Upper lobe of right lung (tissue), 1 donor: ENCODE data around the gene CLRN2. TPM values are rescaled to one million over a fixed set of nuclear protein-coding genes. Genes with fewer than 3 reads are reported as not detected.

ENCODE experiments used
- ATAC-seq: fragments of 200-7000 bp; cut with Tn5 transposase; one replicate; pipeline ENCODE4 v1.9.1; 2020; ENCODE audit warnings: mild to moderate bottlenecking, moderate library complexity
- DNase-seq: peaks from one replicate; pipeline ENCODE4 v3.0.0-alpha.2; 2020
- H3K27ac ChIP-seq: fragments of 200-600 bp; one replicate; pipeline ENCODE4 v1.8.0; 2022
- H3K27me3 ChIP-seq: fragments of 200-600 bp; one replicate; pipeline ENCODE4 v1.8.0; 2022; ENCODE audit warnings: mild to moderate bottlenecking
- H3K36me3 ChIP-seq: fragments of 200-600 bp; one replicate; pipeline ENCODE4 v1.8.0; 2022
- H3K4me1 ChIP-seq: fragments of 200-600 bp; one replicate; pipeline ENCODE4 v1.8.0; 2022
- H3K4me3 ChIP-seq: fragments of 200-600 bp; one replicate; pipeline ENCODE4 v1.8.0; 2022; ENCODE audit warnings: mild to moderate bottlenecking
- H3K9me3 ChIP-seq: fragments of 200-600 bp; one replicate; pipeline ENCODE4 v1.8.0; 2022
- intact Hi-C: fragments of 100-400 bp; cut with DNase I; formaldehyde crosslinking; loops from one replicate; pipeline ENCODE4 v1.11.0; 2022
- total RNA-seq: library from RNA; stranded (reverse); fragmentation: NEBNext Ultra II Directional; extraction: Animal tissue kit (Norgen Biotek cat#: 25700); gene quantifications from one replicate; pipeline ENCODE4 v1.2.1, GENCODE V29; 2021
- TF ChIP-seq, protein P1 (sequence below): fragments of 200-600 bp; IDR thresholded peaks from one replicate; pipeline ENCODE4 v1.8.0; 2022; ENCODE audit warnings: antibody characterized with exemption
- donor health status: DM: no; HTN: yes; CAD: no; lungs with severe emphysema.

Gene CLRN2
- total RNA-seq, 1 donor from 2014 or later: not detected

DNA sequence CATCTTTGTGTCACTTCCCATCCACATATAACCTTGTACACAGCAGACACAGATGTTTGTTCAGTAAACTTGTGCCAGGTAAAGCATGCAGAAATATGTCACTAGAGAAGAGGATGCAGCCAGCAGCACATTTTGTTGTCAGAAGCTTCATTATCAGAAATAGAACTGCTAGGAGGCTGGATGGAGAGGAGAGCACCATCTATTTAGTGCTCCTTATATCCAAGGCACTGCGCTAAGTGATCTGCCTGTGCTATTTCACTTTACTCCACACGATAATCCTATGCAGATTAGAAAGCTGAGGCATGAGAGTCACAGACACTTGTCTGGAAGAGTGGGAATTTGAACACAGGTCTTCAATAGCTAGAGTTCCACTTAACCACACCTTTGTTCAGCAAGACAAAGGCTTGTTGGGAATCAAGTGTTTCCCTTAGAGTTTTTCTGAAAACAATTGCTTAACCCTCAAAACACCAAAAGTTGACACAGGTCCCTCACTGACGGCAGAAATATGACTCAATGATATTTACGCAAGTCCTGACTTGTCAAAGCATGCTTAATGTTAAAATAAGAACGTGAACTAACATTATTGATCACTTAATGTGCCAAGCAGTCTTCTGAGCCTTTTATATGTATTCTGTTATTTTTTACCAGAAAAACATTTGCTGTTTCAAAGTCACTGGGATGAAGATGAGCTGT, 1.8 kb upstream of the CLRN2 start:
- TF ChIP-seq, protein P1, sequence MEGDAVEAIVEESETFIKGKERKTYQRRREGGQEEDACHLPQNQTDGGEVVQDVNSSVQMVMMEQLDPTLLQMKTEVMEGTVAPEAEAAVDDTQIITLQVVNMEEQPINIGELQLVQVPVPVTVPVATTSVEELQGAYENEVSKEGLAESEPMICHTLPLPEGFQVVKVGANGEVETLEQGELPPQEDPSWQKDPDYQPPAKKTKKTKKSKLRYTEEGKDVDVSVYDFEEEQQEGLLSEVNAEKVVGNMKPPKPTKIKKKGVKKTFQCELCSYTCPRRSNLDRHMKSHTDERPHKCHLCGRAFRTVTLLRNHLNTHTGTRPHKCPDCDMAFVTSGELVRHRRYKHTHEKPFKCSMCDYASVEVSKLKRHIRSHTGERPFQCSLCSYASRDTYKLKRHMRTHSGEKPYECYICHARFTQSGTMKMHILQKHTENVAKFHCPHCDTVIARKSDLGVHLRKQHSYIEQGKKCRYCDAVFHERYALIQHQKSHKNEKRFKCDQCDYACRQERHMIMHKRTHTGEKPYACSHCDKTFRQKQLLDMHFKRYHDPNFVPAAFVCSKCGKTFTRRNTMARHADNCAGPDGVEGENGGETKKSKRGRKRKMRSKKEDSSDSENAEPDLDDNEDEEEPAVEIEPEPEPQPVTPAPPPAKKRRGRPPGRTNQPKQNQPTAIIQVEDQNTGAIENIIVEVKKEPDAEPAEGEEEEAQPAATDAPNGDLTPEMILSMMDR: no peak
- H3K9me3 ChIP-seq: no peaks in the 10 kb centered on the region
- H3K4me1 ChIP-seq: peaks cover 24% of the 10 kb centered on the region
- no peak for ATAC-seq
- no peak overlapping the region for H3K4me3 ChIP-seq
- DNase-seq: no peak
- no peak overlapping the region for H3K27ac ChIP-seq
- intact Hi-C loops: no loop called here
- no peaks in the 10 kb centered on the region for H3K27me3 ChIP-seq
- H3K36me3 ChIP-seq: peaks cover 9% of the 10 kb centered on the region

DNA sequence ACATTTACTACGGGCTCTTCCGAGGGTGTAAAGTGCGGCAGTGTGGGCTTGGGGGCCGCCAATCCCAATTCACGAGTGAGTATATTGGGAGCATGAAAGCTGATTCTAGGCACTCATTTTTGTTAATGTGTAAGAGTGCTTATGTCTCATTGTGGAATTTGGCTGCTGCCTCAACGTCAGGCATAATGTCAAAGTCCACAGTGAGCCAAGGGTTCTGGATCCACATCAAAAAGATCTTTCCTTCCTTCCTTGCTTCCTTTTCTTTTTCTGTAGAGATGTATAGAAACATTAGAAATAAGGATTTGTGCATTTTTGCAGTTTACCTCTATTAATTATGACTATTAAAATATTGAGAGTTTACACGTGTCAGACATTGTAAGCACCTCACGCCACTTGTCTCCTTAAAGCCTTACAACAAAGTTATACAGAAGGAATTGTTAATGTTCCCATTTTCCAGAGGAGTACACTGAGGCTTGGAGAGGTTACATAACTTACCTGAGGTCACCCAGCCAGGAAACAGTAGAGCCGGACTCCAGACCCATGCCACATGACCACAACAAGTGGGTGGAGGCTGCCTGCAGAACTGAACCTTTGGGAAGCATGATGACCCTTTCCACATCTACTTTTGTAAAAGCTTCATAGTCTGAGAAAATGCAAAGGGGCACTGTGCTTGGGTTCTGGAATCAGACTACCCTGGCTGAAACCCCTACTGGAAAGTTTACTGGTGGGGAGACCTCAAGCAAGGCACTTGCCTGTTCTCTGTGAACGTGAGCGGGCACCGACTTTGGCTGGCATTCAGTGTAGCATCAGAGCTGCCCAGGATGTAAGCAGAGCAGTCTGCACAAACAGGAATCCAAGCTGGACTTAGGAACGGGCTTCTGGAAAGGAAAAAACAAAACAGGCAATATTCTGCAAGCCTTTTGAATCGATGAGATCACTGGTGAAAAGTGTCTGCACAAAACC, 761 bp downstream of the CLRN2 start:
- no peak for DNase-seq
- Histone ChIP-seq H3K27ac (no peak overlapping the region), H3K4me1 (peaks cover 10% of the 10 kb centered on the region), H3K4me3 (no peak overlapping the region), H3K9me3 (no peaks in the 10 kb centered on the region), H3K27me3 (no peaks in the 10 kb centered on the region), H3K36me3 (no peaks in the 10 kb centered on the region)
- no peak for ATAC-seq
- intact Hi-C loops: no loop called here
- TF ChIP-seq, protein P1: no peak

DNA sequence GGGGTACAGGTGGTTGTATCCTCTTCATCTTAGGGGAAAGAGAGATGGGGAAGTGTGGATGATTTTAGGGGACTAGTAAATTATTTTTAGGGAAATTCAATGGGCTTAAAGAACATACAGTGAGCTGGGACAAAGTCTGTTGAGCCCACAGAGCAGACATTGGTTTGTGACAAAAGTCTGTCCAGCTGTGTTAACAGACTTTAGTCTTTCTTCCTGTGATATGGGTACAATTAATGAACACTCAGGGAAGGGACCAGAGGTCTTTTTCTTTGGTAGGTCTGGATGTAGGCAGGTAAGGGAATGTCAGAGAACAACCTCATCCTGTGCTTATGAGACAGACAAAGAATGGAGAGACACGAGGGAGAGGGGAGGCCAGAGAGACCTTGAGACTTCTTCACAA, 2.0 kb downstream of the CLRN2 start:
- TF ChIP-seq, protein P1: no peak
- DNase-seq (no peak), ATAC-seq (no peak)
- Histone ChIP-seq H3K27me3 (no peaks in the 10 kb centered on the region), H3K4me1 (peaks cover 6% of the 10 kb centered on the region), H3K27ac (no peak overlapping the region), H3K9me3 (no peaks in the 10 kb centered on the region), H3K36me3 (no peaks in the 10 kb centered on the region), H3K4me3 (no peak overlapping the region)
- intact Hi-C loops: no loop called here

DNA sequence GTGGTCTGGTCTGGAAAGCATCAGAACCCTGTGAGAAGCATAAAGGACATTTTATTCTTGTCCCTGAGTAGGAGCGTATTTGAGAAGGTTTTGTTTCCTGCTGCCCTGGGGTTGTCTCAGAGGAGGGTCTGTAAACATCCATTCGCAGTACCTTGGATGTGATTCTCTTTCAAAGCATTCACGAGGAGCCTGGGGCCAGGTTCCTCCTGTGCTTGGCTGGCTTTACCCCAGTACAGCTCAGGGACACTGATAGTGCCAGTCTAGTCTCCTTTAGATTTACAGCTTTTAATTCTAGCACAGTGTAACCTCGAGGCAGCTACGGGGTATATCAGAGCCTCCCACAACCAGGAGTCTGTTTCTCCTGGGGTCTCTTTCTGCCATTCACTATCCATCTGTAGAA, 2.7 kb downstream of the CLRN2 start:
- ATAC-seq (no peak), DNase-seq (no peak)
- no peaks in the 10 kb centered on the region for H3K9me3 ChIP-seq
- H3K36me3 ChIP-seq: no peaks in the 10 kb centered on the region
- H3K27ac ChIP-seq: no peak overlapping the region
- TF ChIP-seq, protein P1: no peak
- no peaks in the 10 kb centered on the region for H3K27me3 ChIP-seq
- H3K4me1 ChIP-seq: peaks cover 2% of the 10 kb centered on the region
- intact Hi-C loops: no loop called here
- H3K4me3 ChIP-seq: no peak overlapping the region

DNA sequence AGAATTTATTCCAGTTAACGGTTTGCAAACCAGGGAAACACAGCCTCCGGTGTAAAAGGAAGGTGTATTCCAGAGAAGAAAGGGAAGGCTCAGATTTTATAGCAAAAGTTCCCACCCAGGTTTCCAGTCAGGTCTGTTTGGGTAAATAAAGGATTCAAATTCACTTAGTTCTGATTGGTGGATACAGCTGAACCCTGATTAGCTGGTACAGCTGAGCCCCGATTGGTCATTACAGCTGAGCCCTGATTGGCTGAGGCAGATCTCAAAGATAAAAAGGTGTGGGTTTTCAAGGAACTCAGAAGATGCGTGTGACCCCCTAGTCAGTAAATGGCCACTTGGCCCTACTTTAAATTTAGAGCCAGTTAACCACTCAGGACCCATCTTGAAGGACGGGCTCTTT, 6.6 kb downstream of the CLRN2 start:
- H3K27me3 ChIP-seq: no peaks in the 10 kb centered on the region
- ATAC-seq: no peak
- no peak overlapping the region for H3K27ac ChIP-seq
- TF ChIP-seq, protein P1: no peak
- H3K9me3 ChIP-seq: no peaks in the 10 kb centered on the region
- H3K4me3 ChIP-seq: no peak overlapping the region
- H3K36me3 ChIP-seq: no peaks in the 10 kb centered on the region
- DNase-seq: no peak
- intact Hi-C loops: no loop called here
- no peaks in the 10 kb centered on the region for H3K4me1 ChIP-seq
